Cerebellar cortex (tissue), 1 donor: ENCODE results near the gene GNAI3.
A peak's percentile ranks its signal among the peaks of the same experiment; 100 is the strongest.

Source experiments
- DNase-seq: peaks from one replicate; pipeline ENCODE4 v3.0.0-alpha.2; 2015; ENCODE audit warnings: low spot score

Gene GNAI3

DNA sequence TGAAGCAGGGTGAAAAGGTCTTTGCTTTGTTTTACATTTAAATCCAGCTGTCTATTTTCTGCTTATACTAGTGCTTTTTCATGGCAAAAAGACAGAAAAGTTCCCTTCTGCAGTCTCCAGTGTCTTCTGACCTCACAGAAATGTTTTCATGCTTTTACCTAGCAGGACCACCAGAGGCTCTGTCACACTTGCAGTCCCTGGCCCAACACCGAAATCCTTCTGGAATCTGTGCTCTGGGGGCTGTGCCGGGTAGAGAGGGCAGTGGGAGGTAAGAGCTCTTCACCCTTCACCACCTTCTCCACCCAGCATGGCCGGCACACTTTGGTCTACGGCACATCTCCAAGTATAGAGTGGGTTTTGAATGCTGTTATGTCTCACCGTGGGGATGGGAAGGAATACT is 50.2 kb downstream of the GNAI3 start:
- no peak for DNase-seq

DNA sequence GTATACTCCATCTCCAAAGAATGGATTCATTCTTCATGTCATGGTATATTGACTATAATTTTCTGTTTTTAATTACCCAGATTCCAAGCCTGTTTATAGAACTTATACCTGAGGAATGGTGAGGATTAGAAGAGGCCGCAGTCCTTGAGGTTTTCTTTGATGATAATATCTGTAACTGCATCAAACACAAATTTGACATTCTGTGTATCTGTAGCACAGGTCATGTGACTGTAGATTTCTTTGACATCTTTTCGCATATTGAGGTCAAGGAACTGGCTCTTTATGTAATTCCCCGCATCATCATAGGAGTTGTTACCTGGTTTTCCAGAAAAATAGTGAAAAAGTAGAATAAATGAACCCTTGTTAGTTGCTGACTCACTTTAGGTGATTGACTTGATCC is 54.8 kb downstream of the GNAI3 start:
- DNase-seq: no peak

DNA sequence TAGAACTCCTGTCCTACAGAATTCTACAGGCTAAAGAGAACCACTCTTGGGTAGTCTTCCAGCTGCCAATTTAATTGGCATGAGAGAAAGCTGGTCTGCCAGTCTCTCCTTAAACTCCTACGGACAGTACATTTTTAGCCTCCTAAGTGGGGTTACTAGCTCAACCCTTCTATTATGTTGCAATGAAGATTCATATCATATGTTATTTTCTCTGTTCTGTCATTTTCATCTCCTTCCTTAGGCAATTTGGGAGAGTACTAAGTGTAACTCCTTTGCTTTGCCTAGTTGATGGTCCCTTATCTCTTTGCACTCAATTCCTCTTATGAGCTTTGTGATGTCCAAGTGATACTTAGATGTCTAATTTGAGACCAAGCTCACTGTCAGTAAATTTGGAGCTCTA is 57.0 kb downstream of the GNAI3 start:
- no peak for DNase-seq

DNA sequence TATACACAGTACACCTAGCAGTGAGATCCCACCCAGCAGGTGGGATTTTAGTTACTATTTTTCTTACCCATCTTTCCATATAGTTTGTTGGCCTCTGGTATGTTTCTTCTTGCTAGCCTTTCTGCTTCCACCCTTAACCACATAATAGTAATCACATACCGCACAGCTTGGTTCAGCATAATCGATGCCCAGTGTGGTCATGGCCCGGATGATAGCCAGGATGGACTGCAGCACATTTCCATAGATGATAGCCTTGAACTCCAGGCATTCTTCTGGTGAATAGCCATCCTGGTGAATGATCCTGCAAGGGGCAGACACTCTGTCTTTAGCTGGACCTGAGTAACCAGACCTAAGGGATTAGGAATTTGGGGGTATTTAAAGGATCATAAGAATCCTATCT is 61.5 kb downstream of the GNAI3 start:
- no peak for DNase-seq

DNA sequence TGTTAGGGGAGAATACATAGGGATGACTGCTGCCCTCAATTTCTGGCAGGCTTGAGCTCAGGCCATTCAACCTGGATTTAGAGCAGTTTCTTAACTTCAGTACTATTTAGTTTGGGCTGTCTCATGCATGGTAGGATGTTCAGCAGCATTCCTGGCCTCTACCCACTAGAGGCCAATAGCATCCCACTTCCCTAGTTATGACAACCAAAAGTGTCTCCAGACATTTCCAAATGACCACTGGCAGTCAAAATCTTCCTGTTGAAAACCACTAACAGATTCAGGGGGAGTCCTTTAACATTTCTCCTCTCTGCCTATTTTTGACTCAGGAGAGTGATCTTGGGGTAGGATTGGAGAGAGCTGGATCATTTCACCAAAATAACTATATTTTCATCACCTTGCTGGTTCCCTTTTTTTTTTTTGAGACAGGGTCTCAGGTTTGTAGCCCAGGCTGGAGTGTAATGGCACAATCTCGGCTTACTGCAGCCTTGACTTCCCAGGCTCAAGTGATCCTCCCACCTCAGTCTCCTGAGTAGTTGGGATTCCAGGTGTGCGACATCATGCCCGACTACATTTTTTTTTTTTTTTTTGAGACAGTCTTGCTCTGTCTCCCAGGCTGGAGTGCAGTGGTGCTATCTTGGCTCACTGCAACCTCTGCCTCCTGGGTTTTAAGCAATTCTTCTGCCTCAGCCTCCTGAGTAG is 62.3 kb downstream of the GNAI3 start:
- no peak for DNase-seq

DNA sequence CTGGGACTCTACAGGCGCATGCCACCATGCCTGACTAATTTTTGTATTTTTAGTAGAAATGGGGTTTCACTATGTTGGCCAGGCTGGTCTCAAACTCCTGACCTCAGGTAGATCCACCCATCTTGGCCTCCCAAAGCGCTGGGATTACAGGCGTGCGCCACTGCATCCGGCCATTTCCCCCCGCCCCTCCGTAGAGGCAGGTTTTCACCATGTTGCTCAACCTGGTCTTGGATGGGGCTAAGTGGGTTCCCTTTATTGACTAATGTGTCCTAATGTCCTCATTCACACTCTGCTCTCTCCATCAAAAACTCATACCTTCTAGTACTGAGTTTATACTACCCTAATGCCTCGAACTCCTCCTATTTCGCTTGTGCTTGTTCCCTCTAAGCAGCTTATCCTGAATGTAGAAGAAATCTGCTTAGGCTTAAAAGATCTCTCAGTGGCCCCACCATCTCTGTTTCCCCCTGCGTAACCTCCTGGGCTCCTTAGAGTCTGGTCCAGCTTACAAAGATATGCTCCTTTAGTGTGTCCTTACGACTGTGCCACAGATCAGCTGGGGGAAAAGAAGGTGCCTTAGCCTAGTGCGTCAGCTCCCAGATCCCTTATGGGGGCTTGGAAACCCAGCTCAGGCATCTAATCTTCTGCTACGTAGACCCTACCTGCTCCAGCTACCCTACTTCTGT is 63.0 kb downstream of the GNAI3 start:
- no peak for DNase-seq

DNA sequence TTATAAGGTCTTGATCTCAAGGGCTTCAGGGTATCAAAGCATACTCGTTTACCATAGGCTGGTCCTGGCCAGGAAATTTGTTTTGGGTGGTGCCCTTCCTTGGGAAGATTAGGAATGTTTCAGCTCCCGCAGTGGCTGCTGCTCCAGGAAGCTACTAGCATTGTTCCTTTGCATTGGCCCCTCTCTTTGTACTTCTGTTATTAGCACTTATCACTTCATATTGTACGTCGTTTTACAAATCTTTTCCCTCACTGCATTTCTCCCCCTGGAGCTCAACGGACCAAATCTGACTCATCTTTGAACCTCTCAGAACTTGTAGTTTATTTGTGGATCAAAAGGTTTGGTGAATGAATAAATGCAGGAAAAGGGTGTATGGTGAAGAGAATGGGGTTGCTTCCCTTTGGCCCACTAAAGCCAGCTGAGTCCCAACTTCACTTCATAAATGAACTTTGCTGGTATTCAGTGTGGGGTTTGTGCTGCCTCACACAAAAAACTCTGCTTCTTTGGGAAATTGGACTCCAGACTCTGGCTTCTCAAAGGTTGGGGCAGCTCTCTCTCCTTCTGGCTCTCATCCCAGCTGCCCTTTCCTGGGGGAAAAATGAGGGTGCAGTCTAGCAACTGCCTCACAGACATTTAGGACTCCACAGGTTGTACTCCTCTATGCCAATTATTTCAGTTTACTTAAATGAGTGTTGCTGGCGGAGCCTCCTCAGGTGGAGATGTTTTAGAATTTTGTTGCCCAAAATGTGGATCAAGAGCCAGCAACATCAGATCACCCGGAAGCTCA is 65.1 kb downstream of the GNAI3 start:
- no peak for DNase-seq

DNA sequence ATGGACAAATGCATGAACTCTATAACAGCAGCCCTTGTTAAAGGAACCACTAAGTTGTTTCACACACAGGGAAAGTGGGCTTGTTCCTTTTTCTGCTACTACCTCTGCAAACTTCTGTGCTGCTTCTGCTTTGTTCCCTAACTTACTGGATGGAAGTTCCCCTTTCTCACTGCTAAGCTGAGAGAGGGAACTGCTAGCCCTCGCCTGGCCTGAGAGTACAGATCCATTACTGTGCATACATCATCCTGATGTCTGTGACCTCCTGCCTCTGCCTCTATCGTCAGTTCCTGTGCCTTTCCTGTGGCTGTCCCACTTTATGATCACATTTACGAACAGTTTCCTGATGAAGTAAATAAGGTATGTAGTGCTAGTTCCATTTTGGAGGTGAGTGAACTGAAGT is 67.5 kb downstream of the GNAI3 start:
- DNase-seq: no peak

DNA sequence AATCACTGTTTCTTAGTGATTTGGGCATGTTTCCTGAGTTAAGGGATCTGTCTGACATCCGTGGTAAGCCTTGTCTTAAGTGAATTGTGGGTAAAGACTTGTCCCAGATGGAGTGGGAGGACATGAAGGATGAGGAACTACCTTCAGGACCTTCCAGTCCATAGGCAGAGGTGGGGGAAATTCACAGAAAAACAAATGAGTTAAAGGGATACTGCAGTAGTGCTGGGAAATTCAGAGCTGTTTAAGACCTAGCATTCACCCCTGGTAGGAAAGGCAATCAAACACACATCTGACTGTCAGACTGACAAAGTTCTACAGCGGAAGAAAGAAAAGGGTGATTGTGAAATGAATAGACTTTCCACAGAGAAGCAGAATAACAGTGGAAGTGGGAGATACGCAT is 68.0 kb downstream of the GNAI3 start:
- DNase-seq: no peak

DNA sequence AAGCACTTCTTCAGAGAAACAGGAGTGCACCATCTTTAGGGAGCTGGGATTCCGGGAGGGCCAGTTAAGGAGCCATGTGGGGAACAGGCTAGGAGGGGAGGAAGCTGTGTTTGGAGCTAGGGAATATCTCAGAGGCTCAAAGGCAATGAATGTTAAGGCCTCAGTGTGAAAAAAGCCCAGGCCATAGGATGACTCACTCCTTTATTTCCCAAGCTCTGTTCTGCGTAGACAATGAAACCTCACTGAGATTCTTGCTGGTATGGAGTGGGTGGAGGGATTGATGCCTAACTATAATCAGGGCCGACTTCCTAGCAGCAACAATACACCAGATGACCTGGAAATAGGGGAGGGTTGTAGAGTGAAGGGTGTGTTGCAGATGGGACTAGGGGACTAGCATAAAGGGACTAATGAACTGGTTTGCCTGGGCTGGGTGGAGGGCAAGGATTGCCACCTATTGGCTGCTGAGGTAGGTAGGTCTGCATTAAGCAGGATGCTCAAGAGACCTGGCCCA is 68.9 kb downstream of the GNAI3 start:
- no peak for DNase-seq

DNA sequence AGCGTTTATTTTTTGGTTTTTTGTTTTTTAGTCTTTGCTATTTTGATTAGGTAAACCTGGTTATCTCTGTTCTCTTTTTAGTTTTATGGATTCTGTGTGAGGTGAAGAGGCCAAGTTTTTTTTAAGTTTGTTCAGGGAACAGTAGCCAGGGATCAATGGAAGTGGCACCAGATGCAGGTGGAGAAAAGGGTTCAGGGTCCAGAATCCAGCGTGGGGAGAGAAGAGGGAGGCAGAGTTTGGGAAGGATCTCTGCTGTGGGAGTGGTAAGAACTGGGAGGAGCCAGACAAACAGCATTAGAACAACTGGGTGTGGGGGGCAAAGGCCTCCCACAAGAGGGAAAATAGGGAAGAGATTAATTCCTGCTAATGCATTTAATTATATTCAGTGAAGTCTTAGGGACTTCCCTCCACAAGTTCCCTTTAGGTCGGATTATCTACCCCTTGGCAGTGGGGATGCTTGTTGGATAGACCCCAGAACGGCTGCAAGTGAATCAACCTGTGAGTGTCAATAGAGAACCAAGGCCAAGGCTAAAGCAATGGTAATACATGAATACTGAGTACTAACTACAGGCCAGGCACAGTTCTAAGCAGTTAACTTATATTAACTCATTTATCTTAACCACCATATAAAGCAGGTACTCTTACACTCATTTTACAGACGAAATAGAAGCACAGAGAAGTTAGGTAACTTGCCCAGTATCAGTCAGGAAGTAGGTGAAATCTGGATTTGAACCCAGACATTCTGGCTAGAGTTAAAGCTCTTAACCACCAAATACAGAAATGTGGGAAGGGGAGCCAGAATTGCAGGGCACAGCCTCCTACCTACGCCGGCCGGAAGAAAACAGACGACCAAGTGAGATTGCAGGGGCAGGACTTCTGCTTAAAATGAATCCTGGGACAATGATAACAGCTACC is 70.5 kb downstream of the GNAI3 start:
- no peak for DNase-seq

DNA sequence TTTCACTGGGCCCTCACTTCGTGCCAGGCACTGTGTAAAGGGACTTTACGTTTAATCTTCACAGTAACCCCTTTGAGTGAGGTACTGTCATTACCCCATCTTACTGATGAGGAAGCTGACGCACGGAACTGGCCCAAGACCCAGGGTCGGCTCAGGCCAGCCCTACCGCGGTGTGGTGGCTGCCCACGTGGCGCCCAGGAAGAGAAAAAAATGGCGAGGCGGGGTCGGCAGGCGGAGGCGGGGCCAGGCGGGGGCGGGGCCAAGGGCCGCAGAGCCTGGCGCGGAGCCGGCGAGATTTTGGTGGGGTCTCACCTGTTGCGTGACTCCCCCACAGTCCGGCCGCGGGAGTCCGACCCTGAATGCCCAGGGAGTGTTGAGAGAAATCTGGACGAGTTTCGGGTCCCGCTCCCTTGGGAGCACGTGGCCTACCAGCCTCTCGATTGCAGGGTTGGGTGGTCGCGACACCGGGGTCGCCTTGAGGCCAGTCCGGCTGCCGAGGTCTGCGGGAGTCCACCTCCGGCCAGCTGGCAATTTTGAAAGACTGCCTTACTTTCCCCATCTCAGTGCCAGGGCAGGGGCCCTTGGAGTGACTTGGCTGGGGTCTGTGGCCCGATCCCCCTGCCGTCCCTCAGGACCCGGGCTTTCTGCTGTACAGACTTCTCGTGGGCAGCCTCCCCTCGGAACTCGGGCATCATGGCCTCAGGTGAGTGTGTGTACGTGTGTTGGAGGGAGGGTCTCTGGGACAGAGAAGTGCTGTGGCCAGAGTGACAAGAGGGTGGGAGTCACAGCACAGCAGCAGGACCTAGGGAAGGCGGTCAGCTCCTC is 71.4 kb downstream of the GNAI3 start, which contains the start of the genes AMPD2 and GNAT2:
AMPD2 (plus strand) TSS at position 262 of the 825 bp plus-strand sequence. CDS start 1,339 bp downstream, outside the sequence.
GNAT2 (minus strand) TSS at position 41 of the 825 bp plus-strand sequence. CDS start 6,746 bp downstream, outside the sequence.
- DNase-seq: peak; percentile 41

DNA sequence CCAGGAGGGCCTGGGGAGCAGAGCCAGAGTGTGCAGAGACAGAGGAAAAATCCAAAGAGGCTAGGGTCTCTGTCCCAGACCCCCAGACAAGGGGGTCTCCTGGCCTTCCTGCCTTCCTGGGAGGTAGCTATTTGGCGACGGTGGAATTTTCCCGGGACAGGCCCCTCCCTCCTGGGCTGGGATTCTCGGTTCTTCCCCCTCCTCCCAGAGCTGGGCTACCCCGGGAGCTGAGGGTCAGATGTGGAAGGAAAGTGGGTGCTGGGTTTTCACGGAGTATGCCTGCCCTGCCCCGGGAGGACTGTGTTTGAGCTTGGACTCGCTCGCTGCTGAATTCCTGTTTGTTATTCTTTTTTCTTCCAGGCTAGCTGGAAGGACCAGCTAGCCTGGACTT is 72.0 kb downstream of the GNAI3 start:
- peak; percentile 55 for DNase-seq

DNA sequence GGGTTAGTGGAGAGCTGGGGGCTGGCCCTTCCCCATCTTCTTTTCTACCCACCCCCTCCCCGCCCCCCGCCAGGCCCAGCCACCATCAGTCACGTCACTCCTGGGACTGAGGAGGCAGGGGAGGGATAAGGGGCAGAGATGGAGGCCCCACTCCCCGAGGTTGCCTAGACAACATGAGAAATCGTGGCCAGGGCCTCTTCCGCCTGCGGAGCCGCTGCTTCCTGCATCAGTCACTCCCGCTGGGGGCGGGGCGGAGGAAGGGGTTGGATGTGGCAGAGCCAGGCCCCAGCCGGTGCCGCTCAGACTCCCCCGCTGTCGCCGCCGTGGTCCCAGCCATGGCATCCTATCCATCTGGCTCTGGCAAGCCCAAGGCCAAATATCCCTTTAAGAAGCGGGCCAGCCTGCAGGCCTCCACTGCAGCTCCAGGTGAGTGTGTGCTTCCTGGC is 72.4 kb downstream of the GNAI3 start:
- DNase-seq: peak; percentile 91

DNA sequence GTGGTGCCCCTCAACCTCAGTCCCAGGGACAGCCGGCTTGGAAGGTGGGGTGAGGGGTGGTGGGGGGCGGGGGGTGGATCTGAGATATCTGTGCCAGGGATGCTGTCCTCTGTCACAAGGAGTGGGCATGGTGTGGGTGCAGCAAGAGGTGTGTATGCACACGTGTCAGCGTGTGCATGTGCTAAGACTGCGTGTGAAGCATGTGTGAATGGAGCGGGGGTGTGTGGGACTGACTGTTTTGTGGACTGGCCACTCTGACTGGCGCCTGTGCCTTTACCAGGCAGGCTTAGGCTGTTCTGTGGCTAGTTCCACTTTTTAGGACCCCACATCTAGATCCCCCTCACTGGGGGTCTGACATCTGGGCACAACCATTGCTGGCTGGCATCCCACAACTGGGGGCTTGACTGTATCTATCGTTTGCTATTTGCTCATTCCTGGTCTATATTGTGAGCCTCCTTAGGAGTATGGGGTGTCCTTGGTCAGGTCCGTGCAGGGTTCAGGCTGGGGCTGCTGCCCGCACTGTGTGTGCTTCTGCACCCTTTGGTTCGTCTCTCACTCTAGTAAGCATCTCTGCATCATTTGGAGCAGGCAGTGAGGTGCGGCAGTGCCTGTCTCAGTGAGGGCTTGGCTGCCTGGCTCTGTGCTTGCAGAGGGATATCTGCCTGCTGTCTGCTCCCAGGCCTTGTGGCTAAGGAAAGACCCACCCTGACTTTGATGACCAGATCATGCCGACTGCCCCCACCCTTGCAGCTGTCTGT is 73.1 kb downstream of the GNAI3 start:
- peak; percentile 35 for DNase-seq

DNA sequence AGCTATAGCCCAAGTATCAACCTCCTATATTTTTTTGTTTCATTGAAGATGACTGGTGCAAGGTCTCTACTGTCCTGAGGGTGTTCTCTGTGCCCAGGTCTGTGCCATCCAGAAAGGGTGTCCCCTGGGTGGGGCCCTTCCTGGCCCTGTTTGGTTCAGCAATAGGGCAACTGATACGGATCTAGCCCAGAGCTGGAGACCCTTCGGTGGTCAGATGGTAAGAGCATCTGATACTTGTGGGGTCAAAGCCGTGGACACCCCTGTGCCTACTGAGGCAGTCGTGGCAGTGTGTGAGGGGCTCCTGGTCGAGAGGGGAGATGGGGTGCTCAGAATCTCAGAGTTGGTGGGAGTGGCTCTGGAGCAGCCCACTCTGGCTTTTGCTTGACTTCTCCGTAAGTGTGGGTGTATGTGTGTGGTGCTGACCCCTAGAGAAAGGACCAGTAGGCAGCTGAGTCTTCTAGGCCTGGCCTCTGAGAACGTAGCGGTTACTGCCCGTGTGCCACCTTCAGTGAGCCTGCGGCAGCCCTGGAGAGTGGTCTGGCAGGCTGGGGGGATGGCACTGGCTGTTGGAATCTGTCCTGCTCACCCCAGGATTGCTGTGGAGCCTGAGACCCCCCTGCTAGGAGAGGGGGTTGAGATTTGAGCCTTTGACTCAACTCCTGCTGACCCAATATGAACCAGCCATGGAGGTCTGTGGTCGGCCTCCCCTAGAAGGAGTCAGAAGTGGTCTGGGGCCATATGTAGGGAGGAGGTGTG is 73.9 kb downstream of the GNAI3 start:
- no peak for DNase-seq

DNA sequence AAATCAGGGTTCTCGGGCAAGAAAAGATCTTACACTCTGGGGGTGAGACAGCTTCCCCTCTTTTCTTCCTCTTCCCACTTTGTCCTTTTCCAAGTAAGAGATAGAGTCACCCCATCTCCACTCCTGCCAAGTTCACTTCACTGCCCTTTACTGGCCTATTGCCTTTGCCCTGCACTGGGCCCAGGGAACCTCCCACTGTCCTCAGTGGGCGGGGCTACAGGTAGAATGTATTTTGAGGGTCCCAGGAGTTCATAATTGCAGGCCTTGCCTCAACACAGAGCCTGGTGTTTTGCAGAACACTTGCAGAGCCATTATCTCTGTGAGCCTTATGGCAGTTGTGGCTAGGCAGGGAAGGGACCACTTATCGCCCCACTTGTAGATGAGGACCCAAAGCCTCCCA is 74.5 kb downstream of the GNAI3 start:
- DNase-seq: no peak

DNA sequence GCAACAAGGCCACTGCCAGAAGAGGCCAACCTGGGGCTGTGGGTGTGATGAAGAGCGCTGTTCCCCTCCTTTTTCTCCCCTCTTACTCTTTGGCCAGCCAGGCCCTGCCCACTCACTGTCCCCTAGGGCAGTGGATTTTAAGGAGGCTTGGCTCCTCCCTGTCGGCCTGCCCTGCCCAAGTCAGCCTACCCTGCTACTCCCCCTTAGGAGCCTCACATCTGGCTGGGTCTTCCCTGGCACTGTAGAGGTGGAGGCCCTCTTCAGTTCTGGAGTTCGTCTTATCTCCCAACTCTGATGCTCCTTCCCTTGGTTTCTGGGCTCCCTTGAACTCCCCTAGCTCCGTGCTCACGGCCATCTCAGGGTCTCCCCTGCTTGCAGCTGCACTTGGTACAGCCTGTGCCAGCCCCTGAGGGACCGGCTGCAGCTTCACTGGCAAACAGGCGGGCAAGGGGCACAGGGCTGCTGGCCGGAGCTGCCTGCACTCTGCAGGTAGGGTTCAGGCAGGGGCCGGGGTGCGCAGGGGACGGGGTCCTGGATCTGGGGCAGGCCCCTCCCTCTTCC is 75.3 kb downstream of the GNAI3 start:
- DNase-seq: no peak
